DOHH2 (cell line): ENCODE data around the gene AGTPBP1.

Source experiments
- CTCF ChIP-seq: fragments of 200-600 bp; sonication (generic); IDR thresholded peaks from one replicate; pipeline ENCODE4 v1.5.1; 2014; ENCODE audit warnings: antibody characterized with exemption, mild to moderate bottlenecking, low read depth, low read length; ENCODE audit not compliant: poor library complexity, severe bottlenecking
- EZH2phosphoT487 ChIP-seq: fragments of 200-600 bp; sonication (generic); IDR thresholded peaks from 2 replicates; pipeline ENCODE4 v1.6.1; 2017; ENCODE audit warnings: borderline replicate concordance, mild to moderate bottlenecking, antibody characterized with exemption, low read length, moderate library complexity, mixed read lengths

GRCh38 chr9:85505612-85506011 lies 236.1 kb downstream of the AGTPBP1 start:
- no peak for TF ChIP-seq CTCF
- TF ChIP-seq EZH2phosphoT487: no peak
